H1 (cell line): ENCODE measurements around the gene SOS1. TPM values are rescaled to one million over a fixed set of nuclear protein-coding genes. Genes with fewer than 3 reads are reported as not detected.
A peak's percentile ranks its signal among the peaks of the same experiment; 100 is the strongest.

ENCODE experiments used
- ASH2L ChIP-seq: fragments of 200-600, 300-600 bp; sonication (generic); IDR thresholded peaks from one replicate; pipeline ENCODE4 v1.7.1; 2017; ENCODE audit warnings: low read length
- BACH1 ChIP-seq: IDR thresholded peaks from 2 replicates; pipeline ENCODE4 v1.6.1; 2012; ENCODE audit warnings: low read length, improper control_type of control experiment
- CBX8 ChIP-seq: fragments of 300-800, 300-1000 bp; sonication (generic); IDR thresholded peaks from 2 replicates; pipeline ENCODE4 v1.7.1; 2016; ENCODE audit warnings: low read depth, low read length, borderline replicate concordance
- CHD1 ChIP-seq: IDR thresholded peaks from 2 replicates; pipeline ENCODE4 v1.6.1; 2012; ENCODE audit warnings: low read depth, low read length, improper control_type of control experiment
- CHD2 ChIP-seq: IDR thresholded peaks from 2 replicates; pipeline ENCODE4 v1.6.1; 2012; ENCODE audit warnings: low read length, improper control_type of control experiment
- JUN ChIP-seq: IDR thresholded peaks from 2 replicates; pipeline ENCODE4 v1.6.1; 2011; ENCODE audit warnings: low read depth, mild to moderate bottlenecking, improper control_type of control experiment, low read length
- MAFK ChIP-seq: IDR thresholded peaks from 2 replicates; pipeline ENCODE4 v1.6.1; 2012; ENCODE audit warnings: low read depth, mild to moderate bottlenecking, improper control_type of control experiment, low read length
- NRF1 ChIP-seq: IDR thresholded peaks from 2 replicates; pipeline ENCODE4 v1.6.1; 2011; ENCODE audit warnings: mild to moderate bottlenecking, low read depth, low read length, improper control_type of control experiment
- POLR2AphosphoS5 ChIP-seq: IDR thresholded peaks from 2 replicates; pipeline ENCODE4 v1.6.1; 2011; ENCODE audit warnings: low read depth, low read length
- RBBP5 ChIP-seq: IDR thresholded peaks from 2 replicates; pipeline ENCODE4 v1.7.1; 2012; ENCODE audit warnings: low read depth, mild to moderate bottlenecking, inconsistent platforms, low read length, moderate library complexity, borderline replicate concordance
- SAP30 ChIP-seq: fragments of 300-600 bp; sonication (generic); IDR thresholded peaks from 2 replicates; pipeline ENCODE4 v1.7.1; 2012; ENCODE audit warnings: low read length, moderate library complexity, mild to moderate bottlenecking, inconsistent platforms; ENCODE audit not compliant: insufficient read depth, insufficient replicate concordance
- SIN3A ChIP-seq, 2 experiments: IDR thresholded peaks in 1 of 2; conservative IDR thresholded peaks in 1 of 2; 2 replicates each; pipeline ENCODE4 v1.6.1; 2011 to 2012; ENCODE audit warnings: low read length in 2 of 2, improper control_type of control experiment in 1 of 2, low read depth in 1 of 2, mild to moderate bottlenecking in 1 of 2
- SIX5 ChIP-seq: IDR thresholded peaks from 2 replicates; pipeline ENCODE4 v1.6.1; 2011; ENCODE audit warnings: mild to moderate bottlenecking, low read depth, low read length
- SP1 ChIP-seq: IDR thresholded peaks from 2 replicates; pipeline ENCODE4 v1.6.1; 2011; ENCODE audit warnings: low read depth, low read length
- SP4 ChIP-seq: IDR thresholded peaks from 2 replicates; pipeline ENCODE4 v1.6.1; 2012; ENCODE audit warnings: low read length, inconsistent platforms
- TAF1 ChIP-seq: IDR thresholded peaks from 2 replicates; pipeline ENCODE4 v1.6.1; 2011; ENCODE audit warnings: mild to moderate bottlenecking, low read depth, low read length
- TBP ChIP-seq: IDR thresholded peaks from 2 replicates; pipeline ENCODE4 v1.6.1; 2011; ENCODE audit warnings: low read depth, low read length, improper control_type of control experiment
- USF2 ChIP-seq: IDR thresholded peaks from 2 replicates; pipeline ENCODE4 v1.6.1; 2011; ENCODE audit warnings: low read length, improper control_type of control experiment
- YY1 ChIP-seq: IDR thresholded peaks from 2 replicates; pipeline ENCODE4 v1.6.1; 2011; ENCODE audit warnings: low read depth, mild to moderate bottlenecking, low read length
- polyA plus RNA-seq, 7 experiments: library from polyadenylated mRNA; depleted of rRNA in 3 of 7; stranded (reverse) in 5 of 7; unstranded in 2 of 7; fragments of >200 nt in 5 of 7; fragments of 200-250 nt in 2 of 7; gene quantifications; 1 replicate in 5 of 7; 2 replicates in 1 of 7; 4 replicates in 1 of 7; pipeline versions ENCODE4 v1.2.1 to v1.2.3, GENCODE V29; 2011 to 2013; ENCODE audit warnings: missing spikeins in 2 of 7, mixed read lengths in 2 of 7
- total RNA-seq: library from RNA; stranded (reverse); fragmentation: NEBNext Ultra II Directional; extraction: Animal tissue kit (Norgen Biotek cat#: 25700); gene quantifications from 2 replicates; pipeline ENCODE4 v1.2.1, GENCODE V29; 2021

The SOS1 gene
- total and polyA plus RNA-seq, 2 of the 8 experiments (the other 6 are each of a cell fraction or from before 2014, with no cell fraction given): 25.7 to 27.0 TPM

- TF ChIP-seq TAF1 (peak; percentile 97), CHD2 (peak; percentile 45; the same call in 1 of the 2 replicates), JUN (no peak), SIN3A (conservative IDR thresholded peaks at IDR 0.05 in 1 of 2, IDR thresholded peaks at IDR 0.05 in 1 of 2; ENCODE audit: low read depth in 1 of 2, low read length in 2 of 2) (no peak), SAP30 (no peak), POLR2AphosphoS5 (peak; percentile 47; the same call in 1 of the 2 replicates), CHD1 (no peak), NRF1 (peak; percentile 64), SIX5 (no peak), BACH1 (no peak), RBBP5 (peak; percentile 23; the same call in 1 of the 2 replicates), YY1 (peak; percentile 63), USF2 (no peak), TBP (peak; percentile 87), ASH2L (peak; percentile 66), SP4 (no peak), CBX8 (no peak), SP1 (peak; percentile 63; the same call in 1 of the 2 replicates), MAFK (no peak)
Observed at GRCh38 chr2:39120771-39121522, at the start of gene SOS1 (continued).
